Naive B cell (primary cell): ENCODE measurements around the gene ALDH1A2. TPM values are rescaled to one million over a fixed set of nuclear protein-coding genes. Genes with fewer than 3 reads are reported as not detected.
A peak's percentile ranks its signal among the peaks of the same experiment; 100 is the strongest.
"Not testable (repeated sequence)": the region's sequence is repeated elsewhere in the genome, so short reads cannot be mapped to it uniquely, and the experiment has no call there.

Experiments
- ATAC-seq, 2 donors: fragments of 150-1000 bp; cut with Tn5 transposase; 2 replicates each; pipeline ENCODE4 v1.10.0; 2021; ENCODE audit warnings: low read depth in 2 of 2, mild to moderate bottlenecking in 2 of 2, moderate library complexity in 2 of 2
- DNase-seq: peaks from one replicate; pipeline ENCODE4 v3.0.0; 2022
- H3K27ac Mint-ChIP-seq, 6 donors: one replicate each; pipeline ENCODE4 v1.8.0; 2020 to 2022; ENCODE audit warnings: mild to moderate bottlenecking in 6 of 6, mixed read lengths in 6 of 6, moderate library complexity in 5 of 6, inconsistent platforms in 2 of 6
- H3K27me3 Mint-ChIP-seq, 3 donors: one replicate each; pipeline ENCODE4 v1.8.0; 2021 to 2022; ENCODE audit warnings: mixed read lengths in 3 of 3, mild to moderate bottlenecking in 1 of 3
- H3K36me3 Mint-ChIP-seq, 2 donors: one replicate each; pipeline ENCODE4 v1.8.0; 2020 to 2022; ENCODE audit warnings: mixed read lengths in 2 of 2, inconsistent platforms in 1 of 2, mild to moderate bottlenecking in 1 of 2
- H3K4me1 Mint-ChIP-seq, 3 donors: one replicate each; pipeline ENCODE4 v1.8.0; 2020 to 2022; ENCODE audit warnings: mixed read lengths in 3 of 3, inconsistent platforms in 1 of 3, mild to moderate bottlenecking in 1 of 3, moderate library complexity in 1 of 3
- H3K4me3 Mint-ChIP-seq, 8 donors: one replicate each; pipeline ENCODE4 v1.8.0; 2020 to 2022; ENCODE audit warnings: mild to moderate bottlenecking in 8 of 8, mixed read lengths in 8 of 8, moderate library complexity in 8 of 8, inconsistent platforms in 2 of 8
- H3K9me3 Mint-ChIP-seq, 7 donors: one replicate each; pipeline ENCODE4 v1.8.0; 2020 to 2022; ENCODE audit warnings: mixed read lengths in 7 of 7, mild to moderate bottlenecking in 5 of 7, inconsistent platforms in 2 of 7, moderate library complexity in 1 of 7
- polyA plus RNA-seq, 6 donors: library from polyadenylated mRNA; unstranded; fragments of 300-500 nt; fragmentation: Illumina TruSeq; gene quantifications; one replicate each; pipeline ENCODE4 v1.2.3, GENCODE V29; 2021; ENCODE audit warnings: low read depth in 6 of 6

The ALDH1A2 gene
- polyA plus RNA-seq = not detected

GRCh38 chr15:58065445-58066041 lies at the start of gene ALDH1A2:
TSS of gene ALDH1A2 (minus strand) at chr15:58065711. CDS start at chr15:58065650, 61 bp downstream.
- ATAC-seq (no peak), DNase-seq (no peak)
- Mint-ChIP-seq H3K27me3 (peaks cover 50 to 66% (median 59%) of the 10 kb centered on the region in 3 donors), H3K36me3 (peaks cover 0 to 8% of the 10 kb centered on the region in 2 donors), H3K27ac (peak within 1 kb of the TSS in 2 of 6 donors; percentile 47 to 90), H3K9me3 (peaks cover 0 to 14% (median 0%) of the 10 kb centered on the region in 7 donors), H3K4me3 (peak within 1 kb of the TSS; percentile 64 to 87 (median 81)), H3K4me1 (peaks cover 6 to 11% (median 6%) of the 10 kb centered on the region in 3 donors)

- Mint-ChIP-seq H3K4me1 (no peaks in the 10 kb centered on the region), H3K9me3 (peaks cover 0 to 4% (median 0%) of the 10 kb centered on the region in 7 donors), H3K27ac (no peak overlapping the region), H3K4me3 (no peak overlapping the region), H3K27me3 (peaks cover 19 to 27% (median 21%) of the 10 kb centered on the region in 3 donors), H3K36me3 (no peaks in the 10 kb centered on the region)
- no peak for DNase-seq
- no peak for ATAC-seq
Observed at GRCh38 chr15:58114812-58115211, 49.3 kb upstream of the ALDH1A2 start.

- H3K36me3 Mint-ChIP-seq = no peaks in the 10 kb centered on the region
- no peak overlapping the region for H3K27ac Mint-ChIP-seq
- H3K4me3 Mint-ChIP-seq = no peak overlapping the region
- no peaks in the 10 kb centered on the region for H3K4me1 Mint-ChIP-seq
- DNase-seq (no peak), ATAC-seq (no peak)
- peaks cover 0 to 4% (median 0%) of the 10 kb centered on the region in 7 donors for H3K9me3 Mint-ChIP-seq
- peaks cover 19 to 27% (median 21%) of the 10 kb centered on the region in 3 donors for H3K27me3 Mint-ChIP-seq
Observed at GRCh38 chr15:58114388-58114787, 48.9 kb upstream of the ALDH1A2 start.

- H3K4me1 Mint-ChIP-seq, H3K27ac Mint-ChIP-seq, H3K9me3 Mint-ChIP-seq, H3K4me3 Mint-ChIP-seq, H3K36me3 Mint-ChIP-seq, DNase-seq, ATAC-seq: not testable (repeated sequence)
- peaks cover 19 to 27% (median 21%) of the 10 kb centered on the region in 3 donors for H3K27me3 Mint-ChIP-seq
Observed at GRCh38 chr15:58113358-58113757, 47.8 kb upstream of the ALDH1A2 start.

- H3K4me1 Mint-ChIP-seq = no peaks in the 10 kb centered on the region
- no peak overlapping the region for H3K27ac Mint-ChIP-seq
- peaks cover 22 to 33% (median 25%) of the 10 kb centered on the region in 3 donors for H3K27me3 Mint-ChIP-seq
Observed at GRCh38 chr15:58111718-58112104, 46.2 kb upstream of the ALDH1A2 start.

GRCh38 chr15:58110999-58111717 lies 45.6 kb upstream of the ALDH1A2 start:
- Mint-ChIP-seq H3K9me3 (peaks cover 0 to 4% (median 0%) of the 10 kb centered on the region in 7 donors), H3K27ac (no peak overlapping the region), H3K4me3 (no peak overlapping the region), H3K36me3 (no peaks in the 10 kb centered on the region), H3K27me3 (peaks cover 25 to 37% (median 30%) of the 10 kb centered on the region in 3 donors), H3K4me1 (no peaks in the 10 kb centered on the region)
- no peak for DNase-seq
- ATAC-seq = no peak

More at GRCh38 chr15:58111718-58112104, 46.2 kb upstream of the ALDH1A2 start:
- ATAC-seq = no peak
- Mint-ChIP-seq H3K4me3 (no peak overlapping the region), H3K9me3 (peaks cover 0 to 4% (median 0%) of the 10 kb centered on the region in 7 donors), H3K36me3 (no peaks in the 10 kb centered on the region)
- no peak for DNase-seq

- Mint-ChIP-seq H3K9me3 (peaks cover 0 to 4% (median 0%) of the 10 kb centered on the region in 7 donors), H3K27me3 (peaks cover 21 to 30% (median 29%) of the 10 kb centered on the region in 3 donors), H3K27ac (no peak overlapping the region), H3K36me3 (no peaks in the 10 kb centered on the region), H3K4me1 (no peaks in the 10 kb centered on the region), H3K4me3 (no peak overlapping the region)
- ATAC-seq (no peak), DNase-seq (no peak)
Observed at GRCh38 chr15:58109419-58109818, 43.9 kb upstream of the ALDH1A2 start.

- ATAC-seq (no peak), DNase-seq (no peak)
- no peak overlapping the region for H3K27ac Mint-ChIP-seq
- H3K36me3 Mint-ChIP-seq = no peaks in the 10 kb centered on the region
- no peak overlapping the region for H3K4me3 Mint-ChIP-seq
- H3K4me1 Mint-ChIP-seq = no peaks in the 10 kb centered on the region
- H3K9me3 Mint-ChIP-seq = peaks cover 0 to 4% (median 1%) of the 10 kb centered on the region in 7 donors
- peaks cover 23 to 40% (median 34%) of the 10 kb centered on the region in 3 donors for H3K27me3 Mint-ChIP-seq
Observed at GRCh38 chr15:58108117-58108516, 42.6 kb upstream of the ALDH1A2 start.

GRCh38 chr15:58103482-58103881 lies 38.0 kb upstream of the ALDH1A2 start:
- DNase-seq = no peak
- Mint-ChIP-seq H3K4me1 (no peaks in the 10 kb centered on the region), H3K4me3 (no peak overlapping the region), H3K27ac (no peak overlapping the region), H3K9me3 (peaks cover 0 to 7% (median 0%) of the 10 kb centered on the region in 7 donors), H3K36me3 (no peaks in the 10 kb centered on the region), H3K27me3 (peaks cover 31 to 56% (median 39%) of the 10 kb centered on the region in 3 donors)
- no peak for ATAC-seq

GRCh38 chr15:58096529-58097084 lies 31.1 kb upstream of the ALDH1A2 start:
- Mint-ChIP-seq H3K4me1 (no peaks in the 10 kb centered on the region), H3K4me3 (no peak overlapping the region), H3K27ac (no peak overlapping the region), H3K27me3 (peaks cover 8 to 34% (median 17%) of the 10 kb centered on the region in 3 donors), H3K9me3 (peaks cover 0 to 14% (median 3%) of the 10 kb centered on the region in 7 donors), H3K36me3 (no peaks in the 10 kb centered on the region)
- ATAC-seq = no peak
- no peak for DNase-seq

GRCh38 chr15:58095415-58095814 lies 29.9 kb upstream of the ALDH1A2 start:
- H3K4me3 Mint-ChIP-seq = no peak overlapping the region
- peaks cover 8 to 26% (median 12%) of the 10 kb centered on the region in 3 donors for H3K27me3 Mint-ChIP-seq
- peaks cover 0 to 23% (median 3%) of the 10 kb centered on the region in 7 donors for H3K9me3 Mint-ChIP-seq
- H3K27ac Mint-ChIP-seq = peak overlapping the region in 2 of 6 donors; percentile 10 to 48
- no peak for ATAC-seq
- no peaks in the 10 kb centered on the region for H3K4me1 Mint-ChIP-seq
- DNase-seq = no peak
- no peaks in the 10 kb centered on the region for H3K36me3 Mint-ChIP-seq

GRCh38 chr15:58087871-58088270 lies 22.4 kb upstream of the ALDH1A2 start:
- no peak for DNase-seq
- Mint-ChIP-seq H3K9me3 (peaks cover 3 to 30% (median 9%) of the 10 kb centered on the region in 7 donors), H3K27ac (no peak overlapping the region), H3K4me3 (no peak overlapping the region), H3K27me3 (peaks cover 9 to 61% (median 34%) of the 10 kb centered on the region in 3 donors), H3K36me3 (peaks cover 0 to 8% of the 10 kb centered on the region in 2 donors), H3K4me1 (no peaks in the 10 kb centered on the region)
- ATAC-seq = no peak

GRCh38 chr15:58086491-58086890 lies 21.0 kb upstream of the ALDH1A2 start:
- H3K9me3 Mint-ChIP-seq = peaks cover 3 to 22% (median 8%) of the 10 kb centered on the region in 7 donors
- no peak overlapping the region for H3K27ac Mint-ChIP-seq
- H3K36me3 Mint-ChIP-seq = peaks cover 0 to 8% of the 10 kb centered on the region in 2 donors
- H3K4me1 Mint-ChIP-seq = no peaks in the 10 kb centered on the region
- no peak overlapping the region for H3K4me3 Mint-ChIP-seq
- DNase-seq (no peak), ATAC-seq (no peak)
- H3K27me3 Mint-ChIP-seq = peaks cover 9 to 61% (median 36%) of the 10 kb centered on the region in 3 donors
